Renal cortex interstitium (tissue), 11 donors: ENCODE results near the gene ESR1. TPM values are rescaled to one million over a fixed set of nuclear protein-coding genes. Genes with fewer than 3 reads are reported as not detected.
A peak's percentile ranks its signal among the peaks of the same experiment; 100 is the strongest.
"Not testable (repeated sequence)": the region's sequence is repeated elsewhere in the genome, so short reads cannot be mapped to it uniquely, and the experiment has no call there.

ENCODE experiments used
- DNase-seq, 11 donors: peaks; one replicate each; pipeline ENCODE4 v3.0.0-alpha.2; 2013; ENCODE audit warnings: low read depth in 9 of 11, low spot score in 4 of 11; ENCODE audit errors: extremely low read depth in 1 of 11
- polyA plus RNA-seq, 3 donors: library from polyadenylated mRNA; unstranded; fragments of 120-200 nt; gene quantifications; one replicate each; pipeline ENCODE4 v1.2.1, GENCODE V29; 2013; ENCODE audit not compliant: insufficient read length in 3 of 3

ESR1 gene
- polyA plus RNA-seq, 3 donors: 0.53 to 3.1 (median 0.68) TPM

DNA sequence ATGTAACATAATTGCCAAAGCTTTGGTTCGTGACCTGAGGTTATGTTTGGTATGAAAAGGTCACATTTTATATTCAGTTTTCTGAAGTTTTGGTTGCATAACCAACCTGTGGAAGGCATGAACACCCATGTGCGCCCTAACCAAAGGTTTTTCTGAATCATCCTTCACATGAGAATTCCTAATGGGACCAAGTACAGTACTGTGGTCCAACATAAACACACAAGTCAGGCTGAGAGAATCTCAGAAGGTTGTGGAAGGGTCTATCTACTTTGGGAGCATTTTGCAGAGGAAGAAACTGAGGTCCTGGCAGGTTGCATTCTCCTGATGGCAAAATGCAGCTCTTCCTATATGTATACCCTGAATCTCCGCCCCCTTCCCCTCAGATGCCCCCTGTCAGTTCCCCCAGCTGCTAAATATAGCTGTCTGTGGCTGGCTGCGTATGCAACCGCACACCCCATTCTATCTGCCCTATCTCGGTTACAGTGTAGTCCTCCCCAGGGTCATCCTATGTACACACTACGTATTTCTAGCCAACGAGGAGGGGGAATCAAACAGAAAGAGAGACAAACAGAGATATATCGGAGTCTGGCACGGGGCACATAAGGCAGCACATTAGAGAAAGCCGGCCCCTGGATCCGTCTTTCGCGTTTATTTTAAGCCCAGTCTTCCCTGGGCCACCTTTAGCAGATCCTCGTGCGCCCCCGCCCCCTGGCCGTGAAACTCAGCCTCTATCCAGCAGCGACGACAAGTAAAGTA is 547 bp upstream of the ESR1 start:
- DNase-seq: no peak

DNA sequence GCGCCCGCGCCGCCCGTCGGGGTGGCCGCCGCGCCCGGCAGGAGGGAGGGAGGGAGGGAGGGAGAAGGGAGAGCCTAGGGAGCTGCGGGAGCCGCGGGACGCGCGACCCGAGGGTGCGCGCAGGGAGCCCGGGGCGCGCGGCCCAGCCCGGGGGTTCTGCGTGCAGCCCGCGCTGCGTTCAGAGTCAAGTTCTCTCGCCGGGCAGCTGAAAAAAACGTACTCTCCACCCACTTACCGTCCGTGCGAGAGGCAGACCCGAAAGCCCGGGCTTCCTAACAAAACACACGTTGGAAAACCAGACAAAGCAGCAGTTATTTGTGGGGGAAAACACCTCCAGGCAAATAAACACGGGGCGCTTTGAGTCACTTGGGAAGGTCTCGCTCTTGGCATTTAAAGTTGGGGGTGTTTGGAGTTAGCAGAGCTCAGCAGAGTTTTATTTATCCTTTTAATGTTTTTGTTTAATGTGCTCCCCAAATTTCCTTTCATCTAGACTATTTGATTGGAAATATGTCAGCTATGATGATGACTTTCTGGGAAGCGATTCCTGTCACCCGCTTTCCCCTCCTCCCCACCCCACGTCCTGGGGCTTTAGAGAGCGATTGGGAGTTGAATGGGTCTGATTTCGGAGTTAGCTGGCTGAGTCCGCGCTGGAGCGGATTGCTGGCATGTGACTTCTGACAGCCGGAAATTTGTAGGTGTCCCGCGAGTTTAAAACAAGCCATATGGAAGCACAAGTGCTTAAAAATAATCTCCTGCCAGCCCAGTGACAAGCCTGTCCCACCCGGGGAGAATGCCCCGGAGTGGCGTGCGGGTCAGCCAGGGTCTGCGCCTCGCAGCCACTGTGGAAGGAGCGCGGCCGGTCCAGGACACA is 1.1 kb downstream of the ESR1 start:
- DNase-seq: peak in 1 of 11 donors; percentile 5

- no peak for DNase-seq
These were observed 3.6 kb downstream of the ESR1 start for GRCh38 chr6:151811081-151811480.

GRCh38 chr6:151813858-151814257 is 6.4 kb downstream of the ESR1 start:
- no peak for DNase-seq

- DNase-seq: no peak
These were observed 7.1 kb downstream of the ESR1 start for GRCh38 chr6:151814614-151815013.

DNA sequence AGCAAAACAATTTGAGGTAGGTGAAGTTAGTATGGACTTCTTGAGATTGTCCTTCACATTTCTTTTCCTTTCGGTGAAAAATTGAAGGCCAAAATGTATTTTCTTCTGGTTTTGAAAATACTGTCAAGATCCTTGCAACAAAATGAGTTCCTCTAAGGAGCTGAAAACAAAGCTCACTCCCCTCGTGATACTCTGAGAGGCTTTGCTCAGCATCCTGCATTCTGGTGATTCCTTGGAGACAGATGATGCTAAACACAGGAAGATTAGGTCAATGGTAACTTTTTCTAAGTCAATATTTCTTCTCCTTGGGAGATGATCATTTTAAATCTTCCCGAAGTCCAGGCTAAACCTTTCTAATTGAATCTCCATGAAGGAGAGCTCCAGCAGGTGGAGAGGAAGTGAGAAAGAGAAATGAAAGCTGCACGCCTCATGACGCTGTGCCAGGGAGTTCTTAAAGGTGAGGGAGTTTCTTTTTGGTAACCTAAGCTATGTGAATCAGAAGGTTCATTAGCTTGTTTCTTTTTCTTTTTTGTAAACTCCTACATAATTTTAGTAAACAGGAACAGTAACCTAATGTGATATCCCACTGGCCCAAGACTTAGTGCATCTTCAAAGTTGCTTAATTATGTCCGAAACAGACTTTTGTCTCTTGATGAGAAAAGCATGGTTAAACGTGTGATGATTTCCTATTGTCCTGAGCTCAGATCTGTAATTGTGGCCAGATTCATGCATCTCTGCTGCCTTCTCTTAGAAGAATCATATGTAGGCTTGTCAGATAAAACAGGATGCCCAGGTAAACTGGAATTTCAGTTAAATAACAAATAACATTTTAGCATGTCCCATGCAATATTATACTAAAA is 15.0 kb downstream of the ESR1 start:
- DNase-seq: no peak

GRCh38 chr6:151826517-151827142 is 19.1 kb downstream of the ESR1 start:
- no peak for DNase-seq

DNA sequence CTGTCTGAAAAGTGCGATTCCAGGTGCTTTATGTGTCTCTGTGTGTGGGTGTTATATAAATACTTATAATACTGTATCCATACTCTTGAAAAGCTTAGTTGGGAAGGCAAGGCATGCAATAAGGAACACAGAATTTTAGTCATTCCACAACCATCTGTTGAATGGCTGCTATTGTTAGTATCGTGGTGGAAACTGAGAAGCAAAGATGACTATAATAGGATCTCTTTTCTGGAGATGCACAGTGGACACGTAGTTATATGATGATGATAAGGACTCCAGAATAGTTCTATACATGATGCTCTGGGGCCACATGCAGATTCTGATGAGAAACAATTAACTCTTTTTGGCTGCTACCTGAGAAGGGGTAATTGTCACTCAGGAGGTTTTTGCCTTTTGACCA is 25.2 kb downstream of the ESR1 start:
- DNase-seq: no peak

GRCh38 chr6:151835396-151835795 is 27.9 kb downstream of the ESR1 start:
- DNase-seq: no peak

- DNase-seq: no peak
These were observed 29.7 kb downstream of the ESR1 start for GRCh38 chr6:151837223-151837622.

- no peak for DNase-seq
These were observed 35.3 kb downstream of the ESR1 start for GRCh38 chr6:151842816-151843215.

- peak; percentile 22 to 65 (median 38) for DNase-seq
These were observed 39.6 kb downstream of the ESR1 start for GRCh38 chr6:151847064-151847463.

GRCh38 chr6:151850479-151851003 is 43.1 kb downstream of the ESR1 start:
- no peak for DNase-seq

GRCh38 chr6:151858294-151858693 is 50.8 kb downstream of the ESR1 start:
- DNase-seq: no peak

DNA sequence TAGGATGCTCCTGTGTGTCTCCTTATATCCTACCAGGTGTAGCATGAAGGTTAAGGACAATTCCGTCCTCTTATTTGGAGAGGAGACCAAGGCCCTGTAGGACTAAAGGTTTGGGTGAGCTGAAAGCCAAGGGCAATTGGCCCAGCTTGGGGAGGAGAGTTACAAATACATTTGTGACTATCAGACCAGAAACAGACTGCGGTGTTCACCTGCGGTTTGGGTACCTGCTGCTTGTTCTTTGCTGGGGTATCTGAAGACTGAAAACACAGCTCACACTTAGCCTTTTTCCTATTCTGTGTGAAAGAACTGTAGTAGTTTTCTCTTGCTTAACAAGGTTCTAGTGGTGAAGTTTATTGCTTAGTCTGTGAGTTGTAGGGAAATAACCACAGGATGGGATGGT is 55.0 kb downstream of the ESR1 start:
- no peak for DNase-seq

DNA sequence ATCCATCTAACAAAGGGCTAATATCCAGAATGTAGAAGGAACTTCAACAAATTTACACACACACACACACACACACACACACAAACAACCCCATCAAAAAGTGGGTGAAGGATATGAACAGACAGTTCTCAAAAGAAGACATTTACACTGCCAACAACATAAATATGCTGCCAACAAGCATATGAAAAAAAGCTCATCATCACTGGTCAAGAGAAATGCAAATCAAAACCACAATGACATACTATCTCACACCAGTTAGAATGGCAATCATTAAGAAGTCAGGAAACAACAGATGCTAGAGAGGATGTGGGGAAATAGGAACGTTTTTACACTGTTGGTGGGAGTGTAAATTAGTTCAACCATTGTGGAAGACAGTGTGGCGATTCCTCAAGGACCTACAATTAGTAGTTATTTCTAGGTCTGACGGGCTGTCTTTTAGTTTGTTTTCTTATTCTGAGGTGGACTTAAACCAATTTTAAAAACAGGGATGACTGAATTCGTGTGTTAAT is 59.9 kb downstream of the ESR1 start:
- not testable (repeated sequence) for DNase-seq

DNA sequence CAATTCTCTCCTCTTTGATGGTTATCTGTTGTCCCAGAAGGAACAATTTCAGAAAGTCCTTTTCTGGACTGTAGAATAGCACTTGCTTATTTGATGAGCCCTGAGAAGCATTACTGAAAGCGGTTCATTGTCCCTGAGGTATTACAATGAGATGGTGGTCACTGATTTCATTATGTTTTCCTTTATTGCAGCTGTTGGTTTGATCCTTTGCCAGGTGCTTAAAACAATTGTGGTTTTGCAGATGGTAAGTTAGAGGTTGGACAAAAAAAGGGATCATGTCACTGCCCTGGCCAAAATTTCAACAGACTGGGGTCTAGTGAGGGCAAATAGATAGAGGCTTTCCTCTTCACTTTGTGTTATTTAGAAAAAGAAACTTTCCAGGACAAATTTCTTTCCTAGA is 61.9 kb downstream of the ESR1 start:
- no peak for DNase-seq

DNA sequence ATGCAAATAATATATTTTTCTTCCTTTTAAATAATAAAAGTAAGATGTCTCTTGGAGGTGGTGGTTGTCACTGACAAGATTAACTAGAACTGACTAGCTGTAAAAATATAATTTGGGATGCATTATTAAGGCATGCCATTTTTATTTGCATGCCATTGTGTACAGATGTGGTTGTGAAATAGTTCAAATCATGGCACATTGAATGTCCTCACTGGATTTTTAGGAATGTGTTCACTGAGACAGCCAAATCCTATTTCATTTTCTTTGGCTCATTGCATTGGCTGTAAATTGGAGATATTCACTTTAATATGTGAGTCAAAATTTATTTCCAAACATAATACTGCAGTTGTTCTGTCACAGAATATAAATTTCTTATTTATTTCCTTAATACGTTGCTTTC is 62.3 kb downstream of the ESR1 start:
- DNase-seq: no peak

DNA sequence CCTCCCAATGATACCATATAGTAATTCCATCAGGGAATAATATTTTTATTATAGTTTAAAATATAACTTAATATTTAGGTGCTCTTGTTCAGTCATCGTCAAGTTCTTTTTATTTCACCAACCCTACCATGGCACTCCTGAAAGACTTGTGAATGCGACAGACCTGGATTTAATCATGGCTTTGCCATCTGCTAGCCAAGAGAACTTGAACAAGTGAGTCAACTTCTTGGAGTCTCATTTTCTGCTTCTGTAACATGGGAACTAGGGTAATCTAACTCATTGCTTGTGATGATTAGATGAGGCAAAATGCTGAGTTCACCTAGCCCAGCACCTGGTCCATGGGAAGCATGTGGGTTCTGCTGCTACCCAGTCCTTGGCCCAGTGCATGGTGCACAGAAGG is 62.9 kb downstream of the ESR1 start:
- no peak for DNase-seq
